ENCODE measurements around the gene DDX24.

DDX24 gene

GRCh38 chr14:94024549-94024948, 56.5 kb downstream of the DDX24 start:
- no peak overlapping the region for H3K18ac ChIP-seq (ENCODE audit: low read length)
- peaks cover 0 to 10% of the 10 kb centered on the region in 2 experiments for H3K4me1 ChIP-seq (ENCODE audit: control insufficient read depth in 1 of 2, insufficient read depth in 2 of 2, low read length in 2 of 2)
- WGBS (ENCODE audit: extremely low coverage, insufficient coverage, insufficient read length), result no CpG with 5 or more reads among the region's 2 CpGs
- no peak overlapping the region for H3K4me2 ChIP-seq (ENCODE audit: low read length)
- H3K14ac ChIP-seq (ENCODE audit: low read length), result no peak overlapping the region
- no peak overlapping the region for H4K91ac ChIP-seq (ENCODE audit: low read depth, low read length)
- H3K79me1 ChIP-seq (ENCODE audit: low read length), result peaks cover 6% of the 10 kb centered on the region
- H3K4me3 ChIP-seq (ENCODE audit: low read depth, low read length), result no peak overlapping the region
- peaks cover 2% of the 10 kb centered on the region for H3K9me3 ChIP-seq (ENCODE audit: insufficient read depth, low read depth, low read length)
- H2AFZ ChIP-seq (ENCODE audit: insufficient read depth, low read length, poor library complexity), result no peak overlapping the region
- H4K8ac ChIP-seq (ENCODE audit: low read depth, low read length), result no peak overlapping the region
- no peak overlapping the region for H2AK5ac ChIP-seq (ENCODE audit: low read length)
- no peak overlapping the region for H3K27ac ChIP-seq (ENCODE audit: low read depth, low read length)
- H2BK120ac ChIP-seq (ENCODE audit: insufficient read depth, low read length, poor library complexity), result no peak overlapping the region
- H3K9ac ChIP-seq (ENCODE audit: low read length), result no peak overlapping the region
- DNase-seq, result no peak
- no peak overlapping the region for H4K12ac ChIP-seq (ENCODE audit: low read depth, low read length)
- no peaks in the 10 kb centered on the region for H3K27me3 ChIP-seq (ENCODE audit: insufficient read depth, low read length)
- no peaks in the 10 kb centered on the region for H3K79me2 ChIP-seq (ENCODE audit: control insufficient read depth, insufficient read depth, low read length, poor library complexity)
- H3K4ac ChIP-seq (ENCODE audit: low read depth, low read length), result no peak overlapping the region
- no peak overlapping the region for H3K23ac ChIP-seq (ENCODE audit: low read length)
- no peaks in the 10 kb centered on the region for H3K36me3 ChIP-seq (ENCODE audit: control insufficient read depth in 1 of 2, insufficient read depth in 2 of 2, low read length in 2 of 2)
- no peak overlapping the region for H2BK5ac ChIP-seq (ENCODE audit: low read depth, low read length, poor library complexity)
- no peak overlapping the region for H2BK12ac ChIP-seq (ENCODE audit: low read length)

- no peak overlapping the region for H3K4me3 ChIP-seq (ENCODE audit: low read depth, low read length)
- no peak overlapping the region for H3K18ac ChIP-seq (ENCODE audit: low read length)
- no peak overlapping the region for H2AK5ac ChIP-seq (ENCODE audit: low read length)
- no peaks in the 10 kb centered on the region for H3K79me2 ChIP-seq (ENCODE audit: control insufficient read depth, insufficient read depth, low read length, poor library complexity)
- H3K14ac ChIP-seq (ENCODE audit: low read length), result no peak overlapping the region
- H3K27ac ChIP-seq (ENCODE audit: low read depth, low read length), result no peak overlapping the region
- no peaks in the 10 kb centered on the region for H3K36me3 ChIP-seq (ENCODE audit: control insufficient read depth in 1 of 2, insufficient read depth in 2 of 2, low read length in 2 of 2)
- no peak overlapping the region for H2BK12ac ChIP-seq (ENCODE audit: low read length)
- H3K4ac ChIP-seq (ENCODE audit: low read depth, low read length), result no peak overlapping the region
- H4K91ac ChIP-seq (ENCODE audit: low read depth, low read length), result no peak overlapping the region
- peaks cover 0 to 8% of the 10 kb centered on the region in 2 experiments for H3K4me1 ChIP-seq (ENCODE audit: control insufficient read depth in 1 of 2, insufficient read depth in 2 of 2, low read length in 2 of 2)
- peaks cover 6% of the 10 kb centered on the region for H3K79me1 ChIP-seq (ENCODE audit: low read length)
- no peak overlapping the region for H4K12ac ChIP-seq (ENCODE audit: low read depth, low read length)
- no peak overlapping the region for H3K23ac ChIP-seq (ENCODE audit: low read length)
- peak; percentile 36 to 55 for DNase-seq
- WGBS (ENCODE audit: extremely low coverage, insufficient coverage, insufficient read length), result no CpG with 5 or more reads among the region's 10 CpGs
- no peak overlapping the region for H4K8ac ChIP-seq (ENCODE audit: low read depth, low read length)
- H2BK5ac ChIP-seq (ENCODE audit: low read depth, low read length, poor library complexity), result no peak overlapping the region
- H3K9ac ChIP-seq (ENCODE audit: low read length), result no peak overlapping the region
- no peak overlapping the region for H2AFZ ChIP-seq (ENCODE audit: insufficient read depth, low read length, poor library complexity)
- peaks cover 2% of the 10 kb centered on the region for H3K9me3 ChIP-seq (ENCODE audit: insufficient read depth, low read depth, low read length)
- no peak overlapping the region for H3K4me2 ChIP-seq (ENCODE audit: low read length)
- peak overlapping the region; percentile 12 for H2BK120ac ChIP-seq (ENCODE audit: insufficient read depth, low read length, poor library complexity)
- no peaks in the 10 kb centered on the region for H3K27me3 ChIP-seq (ENCODE audit: insufficient read depth, low read length)
Observed at GRCh38 chr14:94022532-94023411, 58.2 kb downstream of the DDX24 start.

DNA sequence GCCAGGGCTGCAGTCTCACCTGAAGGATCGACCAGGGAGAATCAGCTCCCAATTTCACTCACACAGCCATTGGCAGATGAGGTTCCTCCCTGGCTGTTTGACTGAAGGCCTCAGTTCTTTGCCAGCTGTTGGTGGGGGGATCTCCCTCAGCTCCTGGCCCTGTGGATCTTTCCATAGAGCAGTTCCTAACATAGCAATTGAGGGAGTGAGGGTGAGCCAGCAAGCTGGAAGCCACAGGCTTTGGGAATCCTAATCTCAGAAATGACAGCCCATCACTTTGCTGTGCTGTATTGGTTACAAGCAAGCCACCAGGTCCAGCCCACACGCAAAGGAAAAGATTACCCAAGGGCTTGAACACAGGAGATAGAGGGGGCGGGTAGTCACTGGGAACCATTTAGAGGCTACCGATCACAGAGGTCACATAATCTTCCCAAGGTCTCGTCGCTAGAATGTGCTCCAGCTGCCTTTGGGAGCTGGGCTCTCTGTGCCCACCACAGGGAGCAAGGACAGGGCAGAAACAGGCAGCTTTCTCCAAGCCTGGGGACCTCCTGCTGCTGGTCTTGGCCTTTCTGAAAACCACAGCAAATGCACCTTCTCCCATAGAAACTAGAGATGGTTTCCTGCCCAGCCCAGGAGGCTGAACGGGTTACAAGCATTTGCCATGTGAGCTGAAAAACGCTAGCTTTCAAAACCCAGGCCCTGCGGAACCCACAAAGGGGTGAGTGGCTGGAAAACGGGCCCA, 59.4 kb downstream of the DDX24 start:
- peaks cover 2% of the 10 kb centered on the region for H3K9me3 ChIP-seq (ENCODE audit: insufficient read depth, low read depth, low read length)
- no peak overlapping the region for H3K18ac ChIP-seq (ENCODE audit: low read length)
- no peak overlapping the region for H2AK5ac ChIP-seq (ENCODE audit: low read length)
- peak overlapping the region; percentile 41 for H2BK120ac ChIP-seq (ENCODE audit: insufficient read depth, low read length, poor library complexity)
- H3K4me3 ChIP-seq (ENCODE audit: low read depth, low read length), result no peak overlapping the region
- H4K91ac ChIP-seq (ENCODE audit: low read depth, low read length), result peak overlapping the region; percentile 9
- H3K79me1 ChIP-seq (ENCODE audit: low read length), result peaks cover 6% of the 10 kb centered on the region
- no peak for DNase-seq
- H3K14ac ChIP-seq (ENCODE audit: low read length), result no peak overlapping the region
- H3K4me1 ChIP-seq (ENCODE audit: control insufficient read depth in 1 of 2, insufficient read depth in 2 of 2, low read length in 2 of 2), result peaks cover 0 to 7% of the 10 kb centered on the region in 2 experiments
- H3K27ac ChIP-seq (ENCODE audit: low read depth, low read length), result no peak overlapping the region
- H3K36me3 ChIP-seq (ENCODE audit: control insufficient read depth in 1 of 2, insufficient read depth in 2 of 2, low read length in 2 of 2), result no peaks in the 10 kb centered on the region
- H3K4ac ChIP-seq (ENCODE audit: low read depth, low read length), result no peak overlapping the region
- no peak overlapping the region for H4K8ac ChIP-seq (ENCODE audit: low read depth, low read length)
- no peak overlapping the region for H3K9ac ChIP-seq (ENCODE audit: low read length)
- H3K79me2 ChIP-seq (ENCODE audit: control insufficient read depth, insufficient read depth, low read length, poor library complexity), result no peaks in the 10 kb centered on the region
- H4K12ac ChIP-seq (ENCODE audit: low read depth, low read length), result no peak overlapping the region
- no peaks in the 10 kb centered on the region for H3K27me3 ChIP-seq (ENCODE audit: insufficient read depth, low read length)
- no CpG with 5 or more reads among the region's 10 CpGs for WGBS (ENCODE audit: extremely low coverage, insufficient coverage, insufficient read length)
- no peak overlapping the region for H3K23ac ChIP-seq (ENCODE audit: low read length)
- H3K4me2 ChIP-seq (ENCODE audit: low read length), result no peak overlapping the region
- H2BK12ac ChIP-seq (ENCODE audit: low read length), result no peak overlapping the region
- H2AFZ ChIP-seq (ENCODE audit: insufficient read depth, low read length, poor library complexity), result no peak overlapping the region
- no peak overlapping the region for H2BK5ac ChIP-seq (ENCODE audit: low read depth, low read length, poor library complexity)

DNA sequence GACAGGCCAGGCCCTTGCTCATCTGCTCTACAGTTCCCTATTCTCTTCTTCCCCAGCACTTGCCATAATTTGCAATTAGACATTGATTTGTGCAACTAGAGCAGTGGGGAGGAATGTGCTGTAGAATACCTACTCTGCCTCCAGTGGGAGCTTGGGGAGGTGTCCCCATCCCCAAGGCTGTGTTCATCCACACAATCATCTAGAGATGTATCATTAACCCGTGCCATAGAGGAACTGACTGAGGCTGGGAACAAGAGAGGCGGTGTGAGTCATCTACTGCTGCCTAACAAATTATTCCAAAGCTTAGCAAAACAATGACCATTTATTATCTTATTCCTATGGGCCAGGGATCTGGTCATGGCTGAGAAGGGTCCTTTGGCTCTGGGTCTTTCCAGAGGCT, 60.0 kb downstream of the DDX24 start:
- Histone ChIP-seq H3K36me3 (ENCODE audit: control insufficient read depth in 1 of 2, insufficient read depth in 2 of 2, low read length in 2 of 2) (no peaks in the 10 kb centered on the region), H3K79me1 (ENCODE audit: low read length) (peaks cover 4% of the 10 kb centered on the region), H3K4ac (ENCODE audit: low read depth, low read length) (no peak overlapping the region), H4K12ac (ENCODE audit: low read depth, low read length) (no peak overlapping the region), H3K4me2 (ENCODE audit: low read length) (no peak overlapping the region), H3K23ac (ENCODE audit: low read length) (no peak overlapping the region), H3K18ac (ENCODE audit: low read length) (no peak overlapping the region), H3K79me2 (ENCODE audit: control insufficient read depth, insufficient read depth, low read length, poor library complexity) (no peaks in the 10 kb centered on the region), H3K27me3 (ENCODE audit: insufficient read depth, low read length) (no peaks in the 10 kb centered on the region), H2AK5ac (ENCODE audit: low read length) (no peak overlapping the region), H3K9me3 (ENCODE audit: insufficient read depth, low read depth, low read length) (peaks cover 2% of the 10 kb centered on the region), H3K4me3 (ENCODE audit: low read depth, low read length) (no peak overlapping the region), H2AFZ (ENCODE audit: insufficient read depth, low read length, poor library complexity) (no peak overlapping the region), H3K4me1 (ENCODE audit: control insufficient read depth in 1 of 2, insufficient read depth in 2 of 2, low read length in 2 of 2) (peaks cover 0 to 7% of the 10 kb centered on the region in 2 experiments), H2BK5ac (ENCODE audit: low read depth, low read length, poor library complexity) (no peak overlapping the region), H2BK120ac (ENCODE audit: insufficient read depth, low read length, poor library complexity) (peak overlapping the region; percentile 41), H2BK12ac (ENCODE audit: low read length) (no peak overlapping the region), H3K14ac (ENCODE audit: low read length) (no peak overlapping the region), H3K9ac (ENCODE audit: low read length) (no peak overlapping the region), H3K27ac (ENCODE audit: low read depth, low read length) (no peak overlapping the region), H4K8ac (ENCODE audit: low read depth, low read length) (no peak overlapping the region), H4K91ac (ENCODE audit: low read depth, low read length) (no peak overlapping the region)
- no CpG with 5 or more reads among the region's 2 CpGs for WGBS (ENCODE audit: extremely low coverage, insufficient coverage, insufficient read length)
- no peak for DNase-seq
